Pancreas (tissue), 10 donors: ENCODE measurements around the gene TNS2. TPM values are rescaled to one million over a fixed set of nuclear protein-coding genes. Genes with fewer than 3 reads are reported as not detected.

ENCODE experiments used
- ATAC-seq, 4 donors: fragments of 200-7000 bp; cut with Tn5 transposase; one replicate each; pipeline versions ENCODE4 v1.8.0 to v1.9.1; 2020; ENCODE audit warnings: mild to moderate bottlenecking in 4 of 4, moderate library complexity in 4 of 4
- DNase-seq, 6 donors: peaks; one replicate each; pipeline ENCODE4 v3.0.0-alpha.2; 2020
- FAIRE-seq: peaks from 2 replicates; lab custom pipeline; 2012; peaks lifted over from hg19 to GRCh38; lab: Jason Lieb, UNC
- H3K27ac ChIP-seq, 4 donors: fragments of 200-600 bp; sonication (generic); 1 replicate in 3 of 4; 2 replicates in 1 of 4; pipeline versions ENCODE4 v1.5.0 to v1.8.0; 2020
- H3K27me3 ChIP-seq, 4 donors: fragments of 200-600 bp; one replicate each; pipeline ENCODE4 v1.8.0; 2021
- H3K36me3 ChIP-seq, 3 donors: fragments of 200-600 bp; sonication (generic) in 1 of 3; one replicate each; pipeline versions ENCODE4 v1.5.0 to v1.8.0; 2020 to 2021
- H3K4me1 ChIP-seq, 3 donors: fragments of 200-600 bp; one replicate each; pipeline ENCODE4 v1.8.0; 2021
- H3K4me3 ChIP-seq, 4 donors: fragments of 200-600 bp; sonication (generic) in 2 of 4; one replicate each; pipeline versions ENCODE4 v1.5.0 to v1.8.0; 2020 to 2021
- H3K9me3 ChIP-seq, 4 donors: fragments of 200-600 bp; one replicate each; pipeline ENCODE4 v1.8.0; 2021
- WGBS, 2 donors: extraction: QIAGEN DNeasy Blood & Tissue Kit; methylation state at CpG; one replicate each; pipeline ENCODE4 v1.1.7; 2013; 5-methylcytosine and 5-hydroxymethylcytosine counted together
- intact Hi-C, 3 donors: fragments of 100-400 bp; cut with DNase I; formaldehyde crosslinking; loops; one replicate each; pipeline versions ENCODE4 v1.11.1 to v1.14.2; 2022
- polyA plus RNA-seq, 2 donors: library from polyadenylated mRNA; stranded (reverse); fragments of 200-250 nt; gene quantifications; one replicate each; pipeline ENCODE4 v1.2.3, GENCODE V29; 2013
- total RNA-seq, 6 donors: library from RNA; stranded (reverse); fragmentation: NEBNext Ultra II Directional in 4 of 6; extraction: Animal tissue kit (Norgen Biotek cat#: 25700) in 4 of 6; gene quantifications; one replicate each; pipeline versions ENCODE4 v1.2.1 to v1.2.4, GENCODE V29; 2021 to 2023
- TF ChIP-seq, protein P1 (sequence below), 4 donors: fragments of 200-600 bp; sonication (generic) in 3 of 4; IDR thresholded peaks; one replicate each; pipeline versions ENCODE4 v1.5.0 to v1.8.0; 2021; ENCODE audit warnings: antibody characterized with exemption in 4 of 4
- donor health status: healthy with polysubstance abuse.
- donor health status: DM: no; HTN: no; CAD: no; lungs with moderate emphysema.
- donor health status: DM: no; HTN: no; CAD: no.
- donor health status: control.
- donor health status: control.
- donor health status: Bipolar disorder and iron deficiency.
- donor health status: DM: yes; HTN: yes; CAD: no.
- donor health status: DM: no; HTN: no; CAD: no.
- donor health status: DM: no; HTN: no; CAD: no.
- donor health status: DM: yes; HTN: yes; CAD: no.

The TNS2 gene
- total and polyA plus RNA-seq, 8 donors, result 22.7 to 183 (median 37.2) TPM

DNA sequence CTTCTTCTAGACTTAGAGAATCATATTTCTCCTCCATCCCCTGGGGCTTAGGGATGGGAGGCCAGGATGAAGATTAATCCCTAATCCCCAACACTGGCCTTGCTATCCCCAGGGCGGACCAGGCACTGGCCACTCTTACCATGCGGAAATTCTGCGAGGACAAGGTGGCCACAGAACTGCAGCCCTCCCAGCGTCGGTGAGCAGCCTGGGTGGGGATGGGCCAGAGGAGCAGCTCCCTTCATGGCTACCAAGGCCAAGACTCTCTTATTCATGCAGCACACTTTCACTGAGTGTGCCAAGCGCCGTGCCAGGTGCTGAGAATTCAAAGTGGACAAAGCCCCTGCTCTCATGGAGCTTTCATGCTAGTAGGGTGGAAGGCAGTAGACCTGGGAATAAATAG lies 7.0 kb downstream of the TNS2 start:
- peaks cover 25 to 34% (median 29%) of the 10 kb centered on the region in 3 donors for H3K4me1 ChIP-seq
- 93 to 95% methylated on average over 7 of the region's 7 CpGs for WGBS, 2 donors
- DNase-seq (peak in 3 of 6 donors; percentile 22 to 37 (median 31)), FAIRE-seq (no peak), ATAC-seq (no peak)
- TF ChIP-seq, protein P1, sequence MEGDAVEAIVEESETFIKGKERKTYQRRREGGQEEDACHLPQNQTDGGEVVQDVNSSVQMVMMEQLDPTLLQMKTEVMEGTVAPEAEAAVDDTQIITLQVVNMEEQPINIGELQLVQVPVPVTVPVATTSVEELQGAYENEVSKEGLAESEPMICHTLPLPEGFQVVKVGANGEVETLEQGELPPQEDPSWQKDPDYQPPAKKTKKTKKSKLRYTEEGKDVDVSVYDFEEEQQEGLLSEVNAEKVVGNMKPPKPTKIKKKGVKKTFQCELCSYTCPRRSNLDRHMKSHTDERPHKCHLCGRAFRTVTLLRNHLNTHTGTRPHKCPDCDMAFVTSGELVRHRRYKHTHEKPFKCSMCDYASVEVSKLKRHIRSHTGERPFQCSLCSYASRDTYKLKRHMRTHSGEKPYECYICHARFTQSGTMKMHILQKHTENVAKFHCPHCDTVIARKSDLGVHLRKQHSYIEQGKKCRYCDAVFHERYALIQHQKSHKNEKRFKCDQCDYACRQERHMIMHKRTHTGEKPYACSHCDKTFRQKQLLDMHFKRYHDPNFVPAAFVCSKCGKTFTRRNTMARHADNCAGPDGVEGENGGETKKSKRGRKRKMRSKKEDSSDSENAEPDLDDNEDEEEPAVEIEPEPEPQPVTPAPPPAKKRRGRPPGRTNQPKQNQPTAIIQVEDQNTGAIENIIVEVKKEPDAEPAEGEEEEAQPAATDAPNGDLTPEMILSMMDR (IDR thresholded peaks at IDR 0.05), result no peak
- H3K36me3 ChIP-seq, result no peaks in the 10 kb centered on the region
- no peaks in the 10 kb centered on the region for H3K27me3 ChIP-seq
- H3K4me3 ChIP-seq, result no peak overlapping the region
- H3K27ac ChIP-seq, result no peak overlapping the region
- H3K9me3 ChIP-seq, result no peaks in the 10 kb centered on the region
- intact Hi-C loops, result no loop called here

DNA sequence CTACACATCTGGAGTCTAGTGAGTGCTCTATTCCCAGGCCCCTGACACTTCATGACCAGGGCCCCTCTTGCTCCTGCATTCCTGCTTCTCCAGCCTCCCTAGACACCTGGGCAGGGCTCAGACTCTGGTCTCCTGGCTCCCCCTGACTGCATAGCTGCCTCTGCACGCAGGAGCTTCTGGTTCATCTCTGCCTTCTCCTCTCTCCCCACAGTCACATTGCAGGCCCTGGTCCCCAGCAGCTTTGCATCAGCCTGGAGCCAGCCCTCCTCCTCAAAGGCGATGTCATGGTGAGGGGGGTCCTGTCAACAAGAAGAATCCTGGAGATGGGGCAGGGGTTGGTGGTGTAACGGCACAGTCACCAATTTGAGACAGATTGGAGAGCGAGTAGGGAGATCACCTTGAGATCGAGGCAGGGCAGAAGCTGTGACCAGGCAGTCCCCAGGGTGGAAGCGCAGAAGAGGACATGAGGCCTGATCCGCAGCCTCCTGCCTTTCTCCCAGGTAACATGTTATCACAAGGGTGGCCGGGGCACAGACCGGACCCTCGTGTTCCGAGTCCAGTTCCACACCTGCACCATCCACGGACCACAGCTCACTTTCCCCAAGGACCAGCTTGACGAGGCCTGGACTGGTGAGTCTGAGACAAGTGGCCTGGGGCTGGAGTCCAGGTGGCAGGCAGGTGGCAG lies 8.1 kb downstream of the TNS2 start:
- ATAC-seq (no peak), DNase-seq (peak in 3 of 6 donors; percentile 26 to 75 (median 34)), FAIRE-seq (no peak)
- TF ChIP-seq, protein P1 (IDR thresholded peaks at IDR 0.05), result no peak
- peaks cover 26 to 35% (median 28%) of the 10 kb centered on the region in 3 donors for H3K4me1 ChIP-seq
- H3K9me3 ChIP-seq, result no peaks in the 10 kb centered on the region
- intact Hi-C loops, result no loop called here
- 86 to 87% methylated on average over 13 of the region's 13 CpGs for WGBS, 2 donors
- H3K27ac ChIP-seq, result no peak overlapping the region
- H3K4me3 ChIP-seq, result no peak overlapping the region
- peaks cover 0 to 6% (median 0%) of the 10 kb centered on the region in 3 donors for H3K36me3 ChIP-seq
- no peaks in the 10 kb centered on the region for H3K27me3 ChIP-seq

DNA sequence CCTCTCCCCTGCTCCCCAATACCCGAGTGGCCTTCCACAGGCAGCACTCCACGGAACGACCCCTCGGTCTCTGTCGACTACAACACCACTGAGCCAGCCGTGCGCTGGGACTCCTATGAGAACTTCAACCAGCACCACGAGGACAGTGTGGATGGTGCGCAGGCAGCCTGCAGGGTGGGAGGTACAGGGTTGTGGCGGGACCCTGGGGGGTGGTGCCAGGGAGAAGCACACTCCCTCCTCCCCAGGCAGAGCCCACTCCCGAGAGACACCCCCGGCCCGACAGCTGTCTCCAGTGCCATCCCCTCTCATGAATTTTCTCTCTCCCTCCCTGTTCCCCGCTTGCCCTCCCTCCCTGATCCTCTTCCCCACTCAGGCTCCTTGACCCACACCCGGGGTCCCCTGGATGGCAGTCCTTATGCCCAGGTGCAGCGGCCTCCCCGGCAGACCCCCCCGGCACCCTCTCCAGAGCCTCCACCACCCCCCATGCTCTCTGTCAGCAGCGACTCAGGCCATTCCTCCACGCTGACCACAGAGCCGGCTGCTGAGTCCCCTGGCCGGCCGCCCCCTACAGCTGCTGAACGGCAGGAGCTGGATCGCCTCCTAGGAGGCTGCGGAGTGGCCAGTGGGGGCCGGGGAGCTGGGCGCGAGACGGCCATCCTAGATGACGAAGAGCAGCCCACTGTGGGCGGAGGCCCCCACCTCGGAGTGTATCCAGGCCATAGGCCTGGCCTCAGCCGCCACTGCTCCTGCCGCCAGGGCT lies 9.0 kb downstream of the TNS2 start:
- Histone ChIP-seq H3K36me3 (peaks cover 0 to 14% (median 4%) of the 10 kb centered on the region in 3 donors), H3K9me3 (no peaks in the 10 kb centered on the region), H3K27ac (no peak overlapping the region), H3K4me3 (no peak overlapping the region), H3K4me1 (peaks cover 18 to 26% (median 22%) of the 10 kb centered on the region in 3 donors), H3K27me3 (no peaks in the 10 kb centered on the region)
- TF ChIP-seq, protein P1 (IDR thresholded peaks at IDR 0.05), result no peak
- FAIRE-seq (no peak), ATAC-seq (no peak), DNase-seq (peak in 3 of 6 donors; percentile 20 to 83 (median 50))
- intact Hi-C loops, result no loop called here
- WGBS, 2 donors, result 83 to 87% methylated on average over 33 to 35 of the region's 35 CpGs

DNA sequence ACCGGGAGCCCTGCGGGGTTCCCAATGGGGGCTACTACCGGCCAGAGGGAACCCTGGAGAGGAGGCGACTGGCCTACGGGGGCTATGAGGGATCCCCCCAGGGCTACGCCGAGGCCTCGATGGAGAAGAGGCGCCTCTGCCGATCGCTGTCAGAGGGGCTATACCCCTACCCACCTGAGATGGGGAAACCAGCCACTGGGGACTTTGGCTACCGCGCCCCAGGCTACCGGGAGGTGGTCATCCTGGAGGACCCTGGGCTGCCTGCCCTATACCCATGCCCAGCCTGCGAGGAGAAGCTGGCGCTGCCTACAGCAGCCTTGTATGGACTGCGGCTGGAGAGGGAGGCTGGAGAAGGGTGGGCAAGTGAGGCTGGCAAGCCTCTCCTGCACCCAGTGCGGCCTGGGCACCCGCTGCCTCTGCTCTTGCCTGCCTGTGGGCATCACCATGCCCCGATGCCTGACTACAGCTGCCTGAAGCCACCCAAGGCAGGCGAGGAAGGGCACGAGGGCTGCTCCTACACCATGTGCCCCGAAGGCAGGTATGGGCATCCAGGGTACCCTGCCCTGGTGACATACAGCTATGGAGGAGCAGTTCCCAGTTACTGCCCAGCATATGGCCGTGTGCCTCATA lies 9.7 kb downstream of the TNS2 start:
- intact Hi-C loops, result loop anchor here in 2 of 3 donors (5.0 to 10.0 kb wide), 2 partner anchors 38 to 135 kb away; partner anchors contain the start of gene IGFBP6 (in 1 of the 2)
- H3K4me1 ChIP-seq, result peaks cover 18 to 26% (median 22%) of the 10 kb centered on the region in 3 donors

More for the DNA sequence above, 9.7 kb downstream of the TNS2 start:
- Histone ChIP-seq H3K27me3 (no peaks in the 10 kb centered on the region), H3K36me3 (peaks cover 0 to 14% (median 9%) of the 10 kb centered on the region in 3 donors), H3K9me3 (no peaks in the 10 kb centered on the region), H3K27ac (no peak overlapping the region), H3K4me3 (no peak overlapping the region)
- ATAC-seq (no peak), DNase-seq (peak in 4 of 6 donors; percentile 24 to 79 (median 52)), FAIRE-seq (no peak)
- WGBS, 2 donors, result 89 to 93% methylated on average over 21 to 24 of the region's 24 CpGs
- TF ChIP-seq, protein P1 (IDR thresholded peaks at IDR 0.05), result no peak
